GM12878 (cell line): ENCODE data around the gene CD72. TPM values are rescaled to one million over a fixed set of nuclear protein-coding genes. Genes with fewer than 3 reads are reported as not detected.

Experiments used
- ATAC-seq: fragments of 200-7000 bp; cut with Tn5 transposase; 3 replicates; pipeline ENCODE4 v1.9.1; 2020; ENCODE audit warnings: mild to moderate bottlenecking, moderate library complexity
- BruUV-seq: library from RNA; stranded (reverse); fragments of 400-500 nt; replicated peaks from 2 replicates; lab custom pipeline; 2021; lab: Mats Ljungman, UMichigan
- CTCF ChIA-PET: fragments of 300-600 bp; sonication (Branson Sonifier 250); formaldehyde crosslinking; extraction: SDS; loops from one replicate; lab custom pipeline; 2021; ENCODE audit warnings: inconsistent platforms; lab: Yijun Ruan, JAX
- POLR2A ChIA-PET: fragments of 350-600 bp; formaldehyde crosslinking; extraction: SDS; loops from one replicate; lab custom pipeline; 2021; ENCODE audit warnings: inconsistent platforms; lab: Charles Lee
- RAD21 ChIA-PET: fragments of 300-600 bp; sonication (Branson Sonifier 250); formaldehyde crosslinking; loops from one replicate; lab custom pipeline; 2023; ENCODE audit warnings: antibody characterized with exemption; ENCODE audit not compliant: unreplicated experiment; lab: Charles Lee
- SMC1A ChIA-PET: fragments of 300-600 bp; sonication (Branson Sonifier 250); formaldehyde crosslinking; loops from one replicate; lab custom pipeline; 2023; ENCODE audit not compliant: unreplicated experiment, uncharacterized antibody; lab: Charles Lee
- DNase-seq: peaks from one replicate; pipeline ENCODE4 v3.0.0-alpha.2; 2011; ENCODE audit warnings: low read depth, low spot score
- FAIRE-seq: peaks from 3 replicates; lab custom pipeline; 2011; peaks lifted over from hg19 to GRCh38; lab: Jason Lieb, UNC
- H2AFZ ChIP-seq: 2 replicates; pipeline ENCODE4 v1.6.0; 2011; ENCODE audit warnings: low read depth, low read length, control low read depth; ENCODE audit not compliant: control insufficient read depth
- H3K27ac ChIP-seq: 2 replicates; pipeline ENCODE4 v1.5.1; 2011; ENCODE audit warnings: control low read depth; ENCODE audit not compliant: control insufficient read depth, insufficient read depth
- H3K27me3 ChIP-seq, 2 experiments: replicated peaks in 1 of 2; 2 replicates each; pipeline versions ENCODE4 v1.6.0 to v1.6.1; 2011; ENCODE audit warnings: low read length in 1 of 2; ENCODE audit not compliant: control insufficient read depth in 2 of 2, insufficient read depth in 2 of 2
- H3K36me3 ChIP-seq, 2 experiments: 2 replicates each; pipeline ENCODE4 v1.5.1; 2011; ENCODE audit warnings: low read length in 1 of 2; ENCODE audit not compliant: control insufficient read depth in 2 of 2, insufficient read depth in 2 of 2
- H3K4me1 ChIP-seq: 2 replicates; pipeline ENCODE4 v1.6.1; 2011; ENCODE audit warnings: mild to moderate bottlenecking, low read length, moderate library complexity, mixed read lengths; ENCODE audit not compliant: control insufficient read depth, insufficient read depth
- H3K4me2 ChIP-seq: 2 replicates; pipeline ENCODE4 v1.6.0; 2011; ENCODE audit warnings: control low read depth; ENCODE audit not compliant: control insufficient read depth, insufficient read depth
- H3K4me3 ChIP-seq: fragments of 200-600 bp; sonication (generic); 2 replicates; pipeline ENCODE4 v1.5.1; 2016
- H3K79me2 ChIP-seq: 2 replicates; pipeline ENCODE4 v1.6.0; 2011; ENCODE audit warnings: low read length; ENCODE audit not compliant: control insufficient read depth, insufficient read depth
- H3K9ac ChIP-seq: 2 replicates; pipeline ENCODE4 v1.8.0; 2011; ENCODE audit warnings: low read length, control low read depth, mixed read lengths; ENCODE audit not compliant: control insufficient read depth, insufficient read depth
- H3K9me3 ChIP-seq: replicated peaks from 3 replicates; pipeline ENCODE4 v1.5.1; 2011; ENCODE audit warnings: mild to moderate bottlenecking, low read length; ENCODE audit not compliant: control insufficient read depth, insufficient read depth
- H4K20me1 ChIP-seq: 2 replicates; pipeline ENCODE4 v1.6.0; 2011; ENCODE audit not compliant: control insufficient read depth, insufficient read depth
- BHLHE40 ChIP-seq, 2 experiments: fragments of 450-650 bp in 1 of 2; IDR thresholded peaks; 2 replicates each; pipeline ENCODE4 v1.6.1; 2011 to 2017; ENCODE audit warnings: low read depth in 2 of 2, borderline replicate concordance in 1 of 2, improper control_type of control experiment in 1 of 2, low read length in 1 of 2, mild to moderate bottlenecking in 1 of 2
- CHD4 ChIP-seq: fragments of 200-600 bp; sonication (generic); IDR thresholded peaks from 2 replicates; pipeline ENCODE4 v1.6.1; 2016; ENCODE audit warnings: mild to moderate bottlenecking
- E2F8 ChIP-seq: fragments of 450-650 bp; IDR thresholded peaks from 2 replicates; pipeline ENCODE4 v1.6.1; 2018; ENCODE audit warnings: mild to moderate bottlenecking, low read depth, moderate library complexity; ENCODE audit not compliant: partially characterized antibody
- EP300 ChIP-seq, 2 experiments: fragments of 150-350 bp in 1 of 2; IDR thresholded peaks; 2 replicates each; pipeline ENCODE4 v1.6.1; 2011 to 2012; ENCODE audit warnings: low read depth in 2 of 2, low read length in 2 of 2, borderline replicate concordance in 1 of 2, improper control_type of control experiment in 1 of 2, inconsistent platforms in 1 of 2; ENCODE audit not compliant: control insufficient read depth in 1 of 2
- IRF4 ChIP-seq: IDR thresholded peaks from 2 replicates; pipeline ENCODE4 v1.6.1; 2011; ENCODE audit warnings: low read depth, low read length
- MLLT1 ChIP-seq: fragments of 450-650 bp; IDR thresholded peaks from 2 replicates; pipeline ENCODE4 v1.6.1; 2016; ENCODE audit warnings: mild to moderate bottlenecking
- ZNF384 ChIP-seq: IDR thresholded peaks from 2 replicates; pipeline ENCODE4 v1.6.1; 2012; ENCODE audit warnings: low read depth, mild to moderate bottlenecking, low read length, improper control_type of control experiment, borderline replicate concordance
- WGBS: methylation state at CpG from one replicate; pipeline ENCODE4 v1.1.6; 2016; ENCODE audit warnings: low lambda C conversion rate; ENCODE audit not compliant: insufficient replicate concordance, insufficient coverage; ENCODE audit errors: missing lambda C conversion rate; 5-methylcytosine and 5-hydroxymethylcytosine counted together
- in situ Hi-C: fragments of 300-500 bp; cut with MboI; formaldehyde crosslinking; loops from 9 replicates; pipeline ENCODE4 v1.14.3; 2018; ENCODE audit warnings: mixed read lengths
- intact Hi-C: fragments of 100-400 bp; cut with micrococcal nuclease; formaldehyde crosslinking; loops from one replicate; pipeline ENCODE4 v1.14.2; 2022; ENCODE audit not compliant: unreplicated experiment
- polyA plus RNA-seq, 11 experiments: library from polyadenylated mRNA; depleted of rRNA in 4 of 11; unstranded in 6 of 11; stranded (reverse) in 5 of 11; fragments of >200 nt; fragmentation: Nextera tagmentation in 4 of 11; fragmentation: Illumina TruSeq in 1 of 11; extraction: Ambion mirVana in 4 of 11; extraction: Trizol in 1 of 11; gene quantifications; 1 replicate in 1 of 11; 2 replicates in 10 of 11; pipeline versions ENCODE4 v1.2.1 to v1.2.3, GENCODE V29; 2011 to 2016; ENCODE audit warnings: inconsistent platforms in 2 of 11, missing spikeins in 2 of 11, low read depth in 1 of 11
- total RNA-seq, 4 experiments: library from RNA; depleted of rRNA in 3 of 4; stranded (reverse); fragments of >200 nt in 3 of 4; fragmentation: Illumina TruSeq in 1 of 4; extraction: Trizol in 1 of 4; gene quantifications; 2 replicates each; pipeline versions ENCODE4 v1.2.1 to v1.2.3, GENCODE V29; 2013 to 2021

CD72 gene
- total and polyA plus RNA-seq, 10 of the 15 experiments (the other 5 are each of a cell fraction or from before 2014, with no cell fraction given): 2.1 to 14.2 (median 4.4) TPM

- in situ Hi-C loops: no loop called here
- ChIA-PET SMC1A (interaction anchor here (6.7 to 12.5 kb wide), 2 partner anchors 9 to 73 kb away, joined by 114 to 145 read pairs; partner anchors contain the start of genes CREB3, SIT1 and TLN1), CTCF (interaction anchor here (0.6 to 13.5 kb wide), 10 partner anchors 9 to 123 kb away, joined by 3 to 227 read pairs (median 10); partner anchors contain the start of genes ARHGEF39, CREB3, TESK1 and TLN1), POLR2A (interaction anchor here (1.5 to 10.9 kb wide), 6 partner anchors 8 to 73 kb away, joined by 5 to 163 read pairs (median 18); partner anchors contain the start of genes ARHGEF39, CD72, CREB3 and SIT1), RAD21 (interaction anchor here (1.1 to 4.3 kb wide), 6 partner anchors 8 to 92 kb away, joined by 3 to 60 read pairs (median 6); partner anchors contain the start of genes GBA2, RGP1, TESK1 and TLN1)
- 79% methylated on average over 17 of the region's 17 CpGs for WGBS
- DNase-seq: no peak
- no peaks in the 10 kb centered on the region for H4K20me1 ChIP-seq
- no peak overlapping the region for H3K4me3 ChIP-seq
- no TSS peak for BruUV-seq
- no peak overlapping the region for H2AFZ ChIP-seq
- peaks cover 3 to 6% of the 10 kb centered on the region in 2 experiments; a peak in 2 of 4 replicates for H3K36me3 ChIP-seq
- H3K27me3 ChIP-seq: no peaks in the 10 kb centered on the region
- TF ChIP-seq MLLT1 (0 out of 2 replicates have a peak, but pooled peaks have one; percentile 27), IRF4 (no peak), EP300 (IDR thresholded peaks at IDR 0.05; ENCODE audit: borderline replicate concordance in 1 of 2, control insufficient read depth in 1 of 2, low read depth in 2 of 2, low read length in 2 of 2) (no peak), E2F8 (no peak), BHLHE40 (IDR thresholded peaks at IDR 0.05; ENCODE audit: borderline replicate concordance in 1 of 2, low read depth in 2 of 2, low read length in 1 of 2) (no peak), ZNF384 (no peak), CHD4 (no peak)
- peaks cover 21% of the 10 kb centered on the region for H3K79me2 ChIP-seq
- intact Hi-C loops: loop anchor here (10.0 kb wide), 1 partner anchor 168 kb away; the partner anchor contains the start of genes FAM221B and TMEM8B
- H3K4me1 ChIP-seq: peaks cover 23% of the 10 kb centered on the region
- FAIRE-seq: no peak
- H3K4me2 ChIP-seq: no peak overlapping the region
- H3K9ac ChIP-seq: no peak overlapping the region
- H3K9me3 ChIP-seq: no peaks in the 10 kb centered on the region
- ATAC-seq: no peak
- no peak overlapping the region for H3K27ac ChIP-seq
Observed at GRCh38 chr9:35656348-35656747, 38.1 kb upstream of the CD72 start.
